Activated CD8-positive, alpha-beta memory T cell treated with anti-CD3 and anti-CD28 coated beads for 1 hour (primary cell): ENCODE data around the gene KCNJ9.
"Not testable (repeated sequence)": the region's sequence is repeated elsewhere in the genome, so short reads cannot be mapped to it uniquely, and the experiment has no call there.

Source experiments
- DNase-seq, 2 donors: peaks; one replicate each; pipeline ENCODE4 v3.0.0-alpha.2; 2020; ENCODE audit warnings: low read depth in 1 of 2; ENCODE audit errors: extremely low read depth in 1 of 2

KCNJ9 gene

DNA sequence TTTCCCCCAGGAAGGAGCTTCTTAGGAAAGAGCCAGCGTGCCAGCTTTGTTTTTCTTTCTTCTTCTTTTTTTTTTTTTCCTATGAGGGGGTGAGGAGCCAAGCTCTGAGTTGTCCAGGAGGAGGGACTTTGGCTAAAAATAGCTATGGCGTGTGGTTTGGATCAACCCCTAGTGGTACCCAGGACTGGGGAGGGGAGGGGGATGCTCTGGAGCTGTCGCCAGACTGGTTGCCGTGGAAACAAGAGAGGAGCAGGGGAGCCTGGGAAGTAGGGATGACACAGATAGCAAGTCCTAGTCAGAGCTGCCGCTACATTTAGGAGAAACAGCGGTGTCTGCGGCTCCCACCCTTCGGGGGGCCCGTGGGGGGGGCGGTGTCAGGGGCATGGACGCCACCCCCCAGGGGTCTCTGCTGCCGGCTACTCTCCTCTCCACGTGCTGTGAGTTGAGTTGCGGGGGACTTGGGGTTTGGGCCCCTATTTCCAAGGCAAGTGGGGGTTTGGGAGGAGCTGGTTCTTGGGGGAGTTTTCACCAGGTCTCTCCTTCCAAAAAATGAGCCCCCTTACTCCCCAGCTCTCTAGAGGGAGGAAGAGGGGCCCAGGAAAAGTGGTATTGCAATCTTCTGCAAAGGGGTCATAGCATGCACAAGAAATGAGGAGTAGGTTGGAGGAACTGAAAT is at the start of gene KCNJ9:
TSS of gene KCNJ9 (plus strand) at position 278 of the 676 bp plus-strand sequence. CDS start 2,493 bp downstream, outside the sequence.
- no peak for DNase-seq

DNA sequence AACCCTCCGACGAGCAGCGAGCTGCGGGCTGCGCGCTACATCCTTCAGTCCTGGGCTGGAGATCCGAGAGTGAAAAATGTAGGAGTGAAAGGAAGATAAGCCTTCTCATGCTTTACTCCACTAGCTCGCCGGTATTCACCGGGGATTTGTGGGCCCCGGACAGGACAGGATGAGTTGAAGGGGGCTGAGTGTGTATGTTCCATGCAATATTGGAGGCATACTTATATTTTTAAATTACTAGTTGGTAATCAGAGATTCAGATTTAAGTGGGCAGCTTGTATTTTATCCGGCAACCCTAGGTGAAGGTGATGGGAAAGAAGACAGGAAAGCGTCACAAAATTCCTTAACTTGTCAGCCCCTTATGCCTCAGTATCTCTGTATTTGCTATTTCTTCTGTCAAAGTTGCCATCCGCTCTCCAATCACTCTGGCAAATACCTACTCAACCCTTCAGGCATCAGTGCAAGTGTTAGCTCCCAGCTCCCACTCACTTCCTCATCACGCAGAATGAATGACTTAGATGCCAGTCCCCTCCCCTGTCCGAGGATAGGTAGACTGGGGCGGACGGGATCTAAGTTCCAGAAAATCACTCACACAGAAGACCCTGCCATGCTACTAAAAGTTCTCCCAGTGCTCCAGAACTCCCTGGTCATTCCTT is 49.0 kb upstream of the KCNJ9 start:
- DNase-seq: no peak

DNA sequence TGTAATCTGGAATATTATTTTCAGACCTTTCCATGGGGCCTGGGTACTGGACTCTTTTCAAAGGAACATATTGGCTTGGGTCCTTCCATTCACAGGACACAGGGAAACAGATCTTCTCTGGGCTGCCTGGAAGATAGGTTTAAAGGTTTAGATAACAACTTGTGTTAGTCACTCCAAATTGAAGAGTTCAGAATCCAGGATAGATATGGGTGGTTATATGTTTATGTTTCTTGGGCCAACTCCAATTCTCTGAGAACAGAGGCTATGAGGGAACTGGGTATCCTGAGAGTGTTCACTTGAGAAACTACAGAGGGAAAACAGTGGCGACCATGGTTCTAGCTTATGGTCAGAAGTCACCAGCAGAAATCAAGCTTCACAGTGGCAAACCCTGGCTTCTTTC is 40.9 kb upstream of the KCNJ9 start:
- DNase-seq: no peak

- no peak for DNase-seq
Observed at GRCh38 chr1:160043543-160043942, 37.8 kb upstream of the KCNJ9 start.

DNA sequence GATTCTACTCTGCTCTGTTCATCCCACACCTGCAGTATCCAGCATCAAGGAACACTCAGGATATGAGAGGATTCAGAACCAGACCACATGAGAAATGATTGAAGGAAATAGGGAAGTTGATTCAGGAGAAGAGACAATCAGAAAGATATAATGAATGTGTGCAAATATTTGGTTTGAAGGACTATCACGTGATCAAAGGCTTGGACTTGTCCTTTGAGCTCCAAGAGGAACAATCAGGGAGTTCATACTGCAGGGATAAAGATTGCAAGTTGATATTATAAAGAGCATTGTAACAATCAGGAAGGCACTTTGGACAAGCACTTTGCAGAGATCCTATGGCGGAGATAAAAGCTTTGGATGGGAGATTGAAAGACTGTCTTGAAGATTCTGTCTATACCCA is 35.7 kb upstream of the KCNJ9 start:
- DNase-seq: no peak

DNA sequence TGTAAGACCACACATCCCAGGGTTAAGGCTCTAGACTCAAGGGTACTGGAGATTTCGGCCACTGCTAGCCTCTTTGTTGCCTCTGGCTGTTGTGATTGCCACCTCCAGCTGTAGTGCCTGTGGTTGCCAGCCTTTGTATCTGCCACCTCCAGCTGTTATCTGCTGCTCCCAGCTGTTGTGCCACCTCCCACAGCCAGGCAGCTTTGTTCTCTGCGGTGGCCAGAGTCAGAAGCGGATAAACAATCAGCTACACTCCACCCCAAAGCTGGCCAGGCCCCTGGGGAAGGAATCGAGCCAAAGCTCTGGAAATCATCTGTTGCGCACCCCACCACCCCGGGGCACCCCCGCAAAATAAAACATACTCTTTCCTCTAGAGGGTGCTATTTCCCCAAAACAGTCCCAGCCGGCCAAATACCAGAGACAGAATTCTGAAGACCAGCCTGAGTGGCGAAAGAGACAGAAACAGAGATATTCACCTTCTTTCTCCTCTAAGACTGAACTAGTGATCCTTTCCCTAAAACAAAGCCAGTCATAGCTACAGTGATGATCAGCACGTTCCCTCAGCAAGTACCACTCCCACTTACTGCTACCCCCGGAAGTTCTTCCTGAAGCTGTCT is 34.7 kb upstream of the KCNJ9 start:
- no peak for DNase-seq

DNA sequence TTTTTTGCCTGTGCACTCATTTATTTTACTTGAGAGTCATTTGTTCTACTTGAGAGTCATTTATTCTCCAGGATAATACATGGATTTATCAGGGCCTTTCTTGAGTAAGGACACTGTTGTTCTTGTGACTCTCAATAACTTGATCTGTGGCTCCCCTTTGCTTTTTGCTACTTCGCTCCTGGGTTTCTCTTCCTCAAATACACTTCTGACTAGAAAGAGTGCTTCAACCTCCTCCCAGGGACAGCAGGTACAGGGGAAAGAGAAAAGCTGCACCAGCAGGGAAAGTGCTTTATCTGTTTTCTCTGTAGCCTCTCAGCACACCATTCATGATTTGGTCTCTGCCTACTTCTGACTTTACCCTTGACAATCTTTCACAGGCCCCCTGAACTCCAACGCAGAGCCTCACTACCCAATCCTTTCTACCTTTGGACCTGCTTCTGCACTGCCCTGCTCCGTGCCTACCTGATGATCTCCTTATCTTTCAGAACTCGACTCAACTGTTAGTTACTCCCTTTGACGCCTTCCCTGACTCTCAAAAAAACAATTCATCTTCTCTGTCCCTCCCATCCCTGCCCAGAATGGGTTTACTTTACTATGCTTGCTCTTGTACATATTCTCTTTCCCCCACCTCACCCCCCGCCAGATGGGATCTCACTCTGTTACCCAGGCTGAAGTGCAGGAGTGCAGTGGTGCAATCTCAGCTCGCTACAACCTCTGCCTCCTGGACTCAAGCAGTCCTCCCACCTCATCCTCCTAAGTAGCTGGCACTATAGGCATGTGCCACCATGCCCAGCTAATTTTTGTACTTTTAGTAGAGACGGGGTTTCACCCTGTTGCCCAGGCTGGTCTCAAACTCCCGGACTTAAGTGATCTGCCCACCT is 34.0 kb upstream of the KCNJ9 start:
- DNase-seq: no peak

- DNase-seq: no peak
Observed at GRCh38 chr1:160048335-160048734, 33.0 kb upstream of the KCNJ9 start.

GRCh38 chr1:160049101-160049500 is 32.2 kb upstream of the KCNJ9 start:
- no peak for DNase-seq

GRCh38 chr1:160050182-160050581 is 31.2 kb upstream of the KCNJ9 start:
- not testable (repeated sequence) for DNase-seq

- DNase-seq: no peak
Observed at GRCh38 chr1:160050619-160051018, 30.7 kb upstream of the KCNJ9 start.

DNA sequence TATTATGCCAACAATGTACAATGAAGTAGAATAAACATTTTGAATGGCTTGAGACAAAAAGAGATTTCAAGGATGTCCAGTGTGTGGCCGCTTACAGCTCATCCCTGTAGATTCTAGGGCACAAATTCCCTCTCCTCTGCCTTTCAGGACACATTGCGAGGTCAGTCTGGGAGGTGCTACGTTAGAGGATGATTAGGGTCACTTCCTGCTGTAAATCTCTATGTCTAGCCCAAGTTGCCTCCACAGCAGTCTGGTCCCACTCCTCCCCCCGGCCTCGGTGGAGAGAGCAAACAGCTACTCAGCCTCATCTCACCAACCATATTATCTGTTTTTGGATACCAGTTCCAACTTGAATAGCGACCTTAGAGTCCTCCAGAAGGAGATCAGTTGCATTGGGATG is 28.4 kb upstream of the KCNJ9 start:
- DNase-seq: no peak

GRCh38 chr1:160053548-160054365 is 27.6 kb upstream of the KCNJ9 start:
- no peak for DNase-seq

GRCh38 chr1:160056648-160057169 is 24.6 kb upstream of the KCNJ9 start:
- DNase-seq: no peak

GRCh38 chr1:160058087-160058486 is 23.3 kb upstream of the KCNJ9 start:
- no peak for DNase-seq

GRCh38 chr1:160061369-160062229 is 19.7 kb upstream of the KCNJ9 start:
- DNase-seq: no peak

- no peak for DNase-seq
Observed at GRCh38 chr1:160062230-160062532, 19.2 kb upstream of the KCNJ9 start.

- no peak for DNase-seq
Observed at GRCh38 chr1:160063176-160063575, 18.2 kb upstream of the KCNJ9 start.

DNA sequence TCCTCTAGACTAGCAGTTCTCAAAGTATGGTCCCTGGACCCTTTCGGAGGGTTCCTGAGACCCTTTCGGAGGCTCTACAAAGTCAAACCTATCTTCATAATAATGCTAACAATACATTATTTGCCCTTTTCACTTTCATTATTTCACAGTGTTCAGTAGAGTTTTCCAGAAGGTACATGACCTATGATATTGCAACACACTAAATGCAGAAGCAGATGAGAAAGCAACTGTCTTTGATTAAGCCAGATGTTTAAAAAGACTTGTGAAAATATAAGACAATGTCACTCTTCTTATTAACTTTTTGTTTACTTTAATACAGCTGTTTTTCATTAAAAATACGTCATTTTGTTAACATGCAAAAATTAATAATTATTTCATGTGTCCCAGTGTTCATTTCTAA is 17.2 kb upstream of the KCNJ9 start:
- no peak for DNase-seq
